Fibroblast of the conjunctiva (primary cell): ENCODE measurements around the gene PDLIM5.
A peak's percentile ranks its signal among the peaks of the same experiment; 100 is the strongest.
"Not testable (repeated sequence)": the region's sequence is repeated elsewhere in the genome, so short reads cannot be mapped to it uniquely, and the experiment has no call there.

ENCODE experiments used
- DNase-seq: peaks from one replicate; pipeline ENCODE4 v3.0.0-alpha.2; 2010; ENCODE audit warnings: low read depth

PDLIM5 gene

GRCh38 chr4:94497690-94498089 lies 45.9 kb downstream of the PDLIM5 start:
- DNase-seq = no peak

- no peak for DNase-seq
Measured at GRCh38 chr4:94498502-94498901, 46.8 kb downstream of the PDLIM5 start.

DNA sequence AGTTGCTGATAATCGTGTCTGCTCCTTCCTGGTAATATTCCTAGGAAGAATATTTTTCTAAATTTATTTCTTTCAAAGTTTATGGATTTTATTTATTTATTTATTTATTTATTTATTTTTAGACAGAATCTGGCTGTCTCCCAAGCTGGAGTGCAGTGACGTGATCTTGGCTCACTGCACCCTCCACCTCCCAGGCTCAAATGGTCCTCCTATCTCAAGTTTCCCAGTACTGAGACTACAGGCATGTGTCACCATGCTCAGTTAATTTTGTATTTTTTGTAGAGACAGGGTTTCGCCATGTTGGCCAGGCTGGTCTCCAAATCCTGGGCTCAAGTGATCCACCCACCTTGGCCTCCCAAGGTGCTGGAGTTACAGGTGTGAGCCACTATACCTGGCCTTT lies 48.9 kb downstream of the PDLIM5 start:
- no peak for DNase-seq

- peak; percentile 46 for DNase-seq
Measured at GRCh38 chr4:94504545-94504944, 52.8 kb downstream of the PDLIM5 start.

GRCh38 chr4:94506822-94507221 lies 55.1 kb downstream of the PDLIM5 start:
- no peak for DNase-seq

DNA sequence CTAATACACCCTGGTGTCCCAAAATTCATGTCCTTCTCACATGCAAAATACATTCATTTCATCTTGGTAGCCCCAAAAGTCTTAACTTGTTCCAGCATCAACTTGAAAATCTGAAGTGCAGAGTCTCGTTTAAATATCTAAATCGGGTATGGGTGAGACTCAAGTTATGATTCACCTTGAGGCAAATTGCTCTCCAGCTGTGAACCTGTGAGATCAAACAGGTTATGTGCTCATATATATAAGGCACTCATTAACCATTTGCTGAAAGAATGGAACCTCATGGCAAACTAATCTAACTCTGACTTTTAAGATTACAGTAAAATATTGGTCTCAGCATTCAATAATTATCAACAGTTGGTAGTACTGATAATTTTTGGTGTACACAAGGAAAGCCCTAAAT lies 55.5 kb downstream of the PDLIM5 start:
- DNase-seq = no peak

DNA sequence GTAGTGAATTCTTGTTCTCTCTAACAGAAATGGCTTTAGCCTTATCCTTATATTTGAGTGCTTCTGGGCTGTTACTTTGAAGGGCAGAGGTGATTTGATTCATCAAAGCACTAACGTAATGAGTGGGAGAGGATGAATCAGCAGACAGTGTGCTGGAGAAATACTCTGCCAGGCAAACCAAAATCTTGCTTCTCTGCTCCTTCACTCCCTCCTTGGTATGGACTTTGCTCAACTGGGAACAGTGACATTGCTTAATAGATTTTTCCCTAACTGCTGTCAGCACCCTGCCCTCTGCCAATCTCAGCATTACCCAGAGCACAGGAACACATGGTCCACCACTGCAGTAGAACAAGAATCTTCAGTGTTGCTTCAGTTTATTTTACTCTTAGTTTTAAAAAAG lies 56.0 kb downstream of the PDLIM5 start:
- DNase-seq = peak; percentile 62

DNA sequence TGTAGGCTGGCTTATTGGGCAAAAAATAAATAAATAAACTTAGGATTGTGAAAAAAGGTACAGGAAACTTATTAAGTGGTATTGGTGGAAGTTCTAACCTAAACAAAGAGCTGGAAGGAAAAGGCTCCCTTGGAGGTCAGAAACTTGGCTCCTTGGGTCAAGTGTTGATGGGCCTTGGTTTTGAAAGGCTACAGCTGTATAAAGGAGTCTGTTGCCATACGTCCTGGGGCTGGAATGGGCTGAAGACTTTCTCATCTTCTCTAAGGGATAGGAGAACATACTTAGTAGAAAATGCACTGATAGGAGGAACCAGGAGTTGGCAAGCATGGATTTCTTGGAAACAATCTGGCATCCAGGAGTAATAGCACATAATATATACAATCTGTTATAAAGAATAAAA lies 56.6 kb downstream of the PDLIM5 start:
- no peak for DNase-seq

- DNase-seq = no peak
Measured at GRCh38 chr4:94508806-94509205, 57.1 kb downstream of the PDLIM5 start.

- no peak for DNase-seq
Measured at GRCh38 chr4:94511591-94511990, 59.8 kb downstream of the PDLIM5 start.

DNA sequence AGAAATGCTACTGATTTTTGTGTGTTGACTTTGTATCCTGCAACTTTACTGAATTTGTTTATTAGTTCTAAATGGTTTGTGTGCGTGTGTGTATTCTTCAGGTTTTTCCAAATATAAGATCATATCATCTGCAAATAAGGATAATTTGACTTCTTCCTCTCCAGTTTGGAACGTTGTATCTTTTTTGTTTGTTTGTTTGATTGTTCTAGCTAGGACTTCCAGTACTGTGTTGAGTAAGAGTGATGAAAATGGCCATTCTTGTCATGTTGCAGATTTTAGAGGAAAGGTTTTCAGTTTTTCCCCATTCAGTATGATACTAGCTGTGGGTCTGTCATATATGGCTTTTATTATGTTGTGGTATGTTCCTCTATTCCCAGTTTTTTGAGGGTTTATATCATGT lies 61.8 kb downstream of the PDLIM5 start:
- not testable (repeated sequence) for DNase-seq

DNA sequence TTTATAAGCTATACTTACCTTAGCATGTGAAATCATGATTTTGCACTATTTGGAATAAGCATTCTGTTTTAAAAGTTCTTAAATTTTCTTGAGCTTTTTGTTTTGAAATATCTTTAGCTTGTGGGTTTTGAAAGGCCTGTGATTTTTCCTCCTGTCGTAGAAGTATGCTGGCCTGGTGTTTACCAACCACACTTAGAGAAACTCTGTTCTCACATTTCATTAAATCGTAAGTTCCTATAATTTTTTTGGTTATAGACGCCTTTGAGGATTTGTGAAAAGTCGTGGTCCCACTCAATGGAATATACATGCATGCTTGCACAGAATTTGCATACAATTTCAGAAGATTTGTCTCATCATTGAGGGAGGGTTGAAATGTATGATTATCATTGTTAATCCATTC lies 63.6 kb downstream of the PDLIM5 start:
- DNase-seq = no peak

- DNase-seq = peak; percentile 32
Measured at GRCh38 chr4:94516067-94516466, 64.3 kb downstream of the PDLIM5 start.

GRCh38 chr4:94516999-94517398 lies 65.3 kb downstream of the PDLIM5 start:
- no peak for DNase-seq

GRCh38 chr4:94517492-94517891 lies 65.8 kb downstream of the PDLIM5 start:
- no peak for DNase-seq

GRCh38 chr4:94519019-94519418 lies 67.3 kb downstream of the PDLIM5 start:
- no peak for DNase-seq

GRCh38 chr4:94519925-94520789 lies 68.4 kb downstream of the PDLIM5 start:
- DNase-seq = no peak

GRCh38 chr4:94523033-94523580 lies 71.4 kb downstream of the PDLIM5 start:
- no peak for DNase-seq

DNA sequence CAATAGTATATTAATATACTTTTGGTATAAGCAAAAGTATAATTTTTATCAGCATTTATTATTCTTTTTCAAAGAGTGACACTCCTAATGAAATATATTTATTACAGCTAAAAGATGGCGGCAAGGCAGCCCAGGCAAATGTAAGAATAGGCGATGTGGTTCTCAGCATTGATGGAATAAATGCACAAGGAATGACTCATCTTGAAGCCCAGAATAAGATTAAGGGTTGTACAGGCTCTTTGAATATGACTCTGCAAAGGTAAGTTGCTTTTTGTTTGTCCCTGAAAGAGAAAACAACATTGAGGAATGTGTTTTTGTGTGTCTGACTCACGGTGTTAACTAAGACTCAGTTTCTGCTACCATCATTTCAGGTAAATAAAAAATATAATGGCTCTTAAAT lies 71.9 kb downstream of the PDLIM5 start:
- no peak for DNase-seq

GRCh38 chr4:94525993-94526728 lies 74.4 kb downstream of the PDLIM5 start:
- no peak for DNase-seq

DNA sequence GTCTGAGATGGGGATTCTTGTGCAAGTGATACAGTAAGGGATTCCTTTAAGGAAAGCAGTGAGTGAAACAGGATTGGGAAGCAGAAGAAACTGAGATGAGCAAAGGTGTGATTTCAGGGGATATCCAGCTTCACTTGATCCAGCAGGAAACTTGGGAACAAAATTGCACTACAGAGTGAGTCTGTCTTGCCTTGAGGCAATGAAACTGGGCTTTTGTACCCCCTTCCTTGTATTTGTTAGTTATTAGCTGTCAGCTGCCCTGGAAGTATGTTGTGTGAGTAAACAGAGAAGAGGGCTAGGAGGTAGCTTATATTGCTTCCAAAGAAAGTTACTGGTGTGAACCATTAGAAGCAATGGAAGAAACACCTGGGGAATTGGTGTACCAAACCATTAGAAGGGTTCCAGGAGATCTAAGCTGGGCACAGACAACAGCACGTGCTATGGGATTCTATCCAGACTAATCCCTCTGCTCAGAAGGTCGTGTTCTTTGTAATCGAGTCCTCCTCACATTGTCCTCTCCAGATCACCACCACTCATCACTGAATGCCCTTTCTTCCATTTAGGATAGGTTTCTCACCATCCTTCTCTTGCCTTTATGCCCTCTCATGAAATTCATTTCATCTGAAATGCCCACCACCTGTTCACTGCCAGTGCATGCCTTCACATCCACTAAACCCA lies 76.0 kb downstream of the PDLIM5 start:
- no peak for DNase-seq

DNA sequence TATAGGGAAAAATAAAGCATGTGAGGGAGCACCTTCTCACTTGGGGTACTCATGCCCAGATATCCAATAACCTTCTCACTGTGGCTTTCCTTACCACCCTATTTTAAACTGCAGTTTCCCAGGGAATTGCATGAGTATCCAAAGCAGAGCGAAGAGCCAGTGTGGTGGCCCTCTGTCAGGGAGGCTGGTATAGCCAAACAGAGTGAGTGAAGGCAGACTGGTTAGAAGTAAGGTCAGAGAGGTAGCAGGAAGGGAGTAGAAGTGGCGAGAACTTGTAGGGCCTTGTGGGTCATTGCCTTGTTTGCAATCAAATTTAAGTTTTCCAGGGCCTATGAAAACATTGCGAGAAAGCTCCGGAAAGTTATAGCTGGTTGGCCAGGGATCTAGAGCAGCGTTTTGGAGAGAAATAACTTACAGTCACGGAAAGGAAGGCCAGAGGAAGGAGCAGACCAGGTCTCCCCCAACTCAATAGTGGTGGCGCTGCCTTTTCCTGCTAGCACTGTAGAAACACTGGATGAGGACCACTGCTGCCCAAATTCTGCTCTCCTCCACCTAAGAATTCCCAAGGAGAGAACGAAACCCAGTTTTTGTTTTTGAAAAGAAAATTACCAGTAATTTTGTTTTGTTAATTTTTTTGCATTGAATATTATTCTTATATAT lies 77.2 kb downstream of the PDLIM5 start:
- DNase-seq = no peak
